ENCODE measurements around the gene RAD51B.
"Not testable (repeated sequence)": the region's sequence is repeated elsewhere in the genome, so short reads cannot be mapped to it uniquely, and the experiment has no call there.

The RAD51B gene

GRCh38 chr14:68274725-68275124 lies 455.1 kb downstream of the RAD51B start:
- no peak for DNase-seq (ENCODE audit: low read depth)

GRCh38 chr14:68278576-68279436 lies 459.2 kb downstream of the RAD51B start:
- no peak for DNase-seq (ENCODE audit: low read depth)

GRCh38 chr14:68279437-68279720 lies 459.8 kb downstream of the RAD51B start:
- no peak for DNase-seq (ENCODE audit: low read depth)

- no peak for DNase-seq (ENCODE audit: low read depth)
Measured at GRCh38 chr14:68279777-68280233, 460.2 kb downstream of the RAD51B start.

GRCh38 chr14:68281497-68281896 lies 461.9 kb downstream of the RAD51B start:
- no peak for DNase-seq (ENCODE audit: low read depth)

- no peak for DNase-seq (ENCODE audit: low read depth)
Measured at GRCh38 chr14:68282479-68283377, 463.1 kb downstream of the RAD51B start.

GRCh38 chr14:68283378-68284123 lies 464.0 kb downstream of the RAD51B start:
- no peak for DNase-seq (ENCODE audit: low read depth)

- no peak for DNase-seq (ENCODE audit: low read depth)
Measured at GRCh38 chr14:68284333-68284732, 464.8 kb downstream of the RAD51B start.

- DNase-seq (ENCODE audit: low read depth), result no peak
Measured at GRCh38 chr14:68284834-68285233, 465.3 kb downstream of the RAD51B start.

- no peak for DNase-seq (ENCODE audit: low read depth)
Measured at GRCh38 chr14:68285421-68286179, 466.0 kb downstream of the RAD51B start.

GRCh38 chr14:68286667-68287066 lies 467.1 kb downstream of the RAD51B start:
- DNase-seq (ENCODE audit: low read depth), result no peak

GRCh38 chr14:68289452-68289851 lies 469.9 kb downstream of the RAD51B start:
- DNase-seq (ENCODE audit: low read depth), result not testable (repeated sequence)

GRCh38 chr14:68291820-68292219 lies 472.2 kb downstream of the RAD51B start:
- no peak for DNase-seq (ENCODE audit: low read depth)

GRCh38 chr14:68292441-68293215 lies 473.0 kb downstream of the RAD51B start:
- no peak for DNase-seq (ENCODE audit: low read depth)

- no peak for DNase-seq (ENCODE audit: low read depth)
Measured at GRCh38 chr14:68293404-68293803, 473.8 kb downstream of the RAD51B start.

- DNase-seq (ENCODE audit: low read depth), result no peak
Measured at GRCh38 chr14:68295316-68295816, 475.8 kb downstream of the RAD51B start.

- no peak for DNase-seq (ENCODE audit: low read depth)
Measured at GRCh38 chr14:68297039-68297438, 477.5 kb downstream of the RAD51B start.

GRCh38 chr14:68297876-68298468 lies 478.4 kb downstream of the RAD51B start:
- DNase-seq (ENCODE audit: low read depth), result peak; percentile 9

GRCh38 chr14:68300608-68301007 lies 481.0 kb downstream of the RAD51B start:
- no peak for DNase-seq (ENCODE audit: low read depth)

GRCh38 chr14:68301219-68301618 lies 481.6 kb downstream of the RAD51B start:
- no peak for DNase-seq (ENCODE audit: low read depth)
